HepG2 (cell line): ENCODE results near the gene ARRDC1. TPM values are rescaled to one million over a fixed set of nuclear protein-coding genes. Genes with fewer than 3 reads are reported as not detected.

Source experiments
- ATF7 ChIP-seq, 2 experiments: fragments of 450-650 bp in 1 of 2; sonication (generic) in 1 of 2; formaldehyde crosslinking in 1 of 2; IDR thresholded peaks; 2 replicates each; pipeline versions ENCODE4 v1.4.0 to v1.6.1; 2016 to 2020; ENCODE audit warnings: antibody characterized with exemption in 1 of 2, mild to moderate bottlenecking in 1 of 2, missing genetic modification reagents in 1 of 2
- ATF7-NPFF ChIP-seq: sonication (generic); formaldehyde crosslinking; IDR thresholded peaks from 2 replicates; pipeline ENCODE4 v1.8.1; 2023; ENCODE audit warnings: mild to moderate bottlenecking, low read depth, missing genetic modification reagents, moderate library complexity
- CCDC6 ChIP-seq: sonication (generic); formaldehyde crosslinking; IDR thresholded peaks from 2 replicates; pipeline ENCODE4 v1.8.1; 2022; ENCODE audit warnings: mild to moderate bottlenecking, missing genetic modification reagents, moderate library complexity
- HBP1 ChIP-seq: IDR thresholded peaks from 2 replicates; pipeline ENCODE4 v1.6.1; 2016; ENCODE audit warnings: low read depth, control low read depth
- KDM5B ChIP-seq: sonication (generic); formaldehyde crosslinking; IDR thresholded peaks from 2 replicates; pipeline ENCODE4 v1.4.0; 2020; ENCODE audit warnings: missing genetic modification reagents, mild to moderate bottlenecking, borderline replicate concordance
- KLF16 ChIP-seq, 2 experiments: sonication (generic) in 1 of 2; formaldehyde crosslinking in 1 of 2; IDR thresholded peaks; 2 replicates each; pipeline versions ENCODE4 v1.6.1 to v1.8.0; 2016 to 2023; ENCODE audit warnings: missing genetic modification reagents in 2 of 2, missing compliant biosample characterization in 1 of 2
- LBX2 ChIP-seq: sonication (generic); formaldehyde crosslinking; IDR thresholded peaks from 2 replicates; pipeline ENCODE4 v1.5.0; 2020; ENCODE audit warnings: missing genetic modification reagents, mild to moderate bottlenecking, borderline replicate concordance
- MXD3 ChIP-seq: IDR thresholded peaks from 2 replicates; pipeline ENCODE4 v1.6.1; 2016; ENCODE audit warnings: mild to moderate bottlenecking, missing biosample characterization, missing genetic modification reagents
- POLR2AphosphoS2 ChIP-seq: IDR thresholded peaks from 2 replicates; pipeline ENCODE4 v1.6.1; 2011; ENCODE audit warnings: low read depth, low read length, improper control_type of control experiment
- PRPF4 ChIP-seq: fragments of 200-400 bp; formaldehyde crosslinking; IDR thresholded peaks from 2 replicates; pipeline ENCODE4 v1.6.1; 2016; ENCODE audit warnings: low read length, low read depth; ENCODE audit not compliant: poor library complexity, severe bottlenecking
- RBAK ChIP-seq: sonication (generic); formaldehyde crosslinking; IDR thresholded peaks from 2 replicates; pipeline ENCODE4 v1.5.1; 2020; ENCODE audit warnings: mild to moderate bottlenecking, missing genetic modification reagents
- ZBTB38 ChIP-seq: sonication (generic); formaldehyde crosslinking; IDR thresholded peaks from 2 replicates; pipeline ENCODE4 v1.5.1; 2020; ENCODE audit warnings: mild to moderate bottlenecking, missing genetic modification reagents
- ZFP36L1 ChIP-seq: sonication (generic); formaldehyde crosslinking; IDR thresholded peaks from 2 replicates; pipeline ENCODE4 v1.8.0; 2022; ENCODE audit warnings: mild to moderate bottlenecking, missing genetic modification reagents, moderate library complexity
- ZFY ChIP-seq: sonication (generic); formaldehyde crosslinking; IDR thresholded peaks from 2 replicates; pipeline ENCODE4 v1.4.0; 2020; ENCODE audit warnings: missing genetic modification reagents
- ZNF251 ChIP-seq: sonication (generic); formaldehyde crosslinking; IDR thresholded peaks from 2 replicates; pipeline ENCODE4 v1.9.0; 2021; ENCODE audit warnings: mild to moderate bottlenecking, missing genetic modification reagents
- ZNF468 ChIP-seq: sonication (generic); formaldehyde crosslinking; IDR thresholded peaks from 2 replicates; pipeline ENCODE4 v1.8.0; 2022; ENCODE audit warnings: mild to moderate bottlenecking, moderate library complexity, missing genetic modification reagents
- ZNF547 ChIP-seq: sonication (generic); formaldehyde crosslinking; IDR thresholded peaks from 2 replicates; pipeline ENCODE4 v1.5.1; 2020; ENCODE audit warnings: mild to moderate bottlenecking, missing genetic modification reagents
- ZNF607 ChIP-seq: sonication (generic); formaldehyde crosslinking; IDR thresholded peaks from 2 replicates; pipeline ENCODE4 v1.5.1; 2020; ENCODE audit warnings: missing genetic modification reagents, mild to moderate bottlenecking, borderline replicate concordance
- ZNF674 ChIP-seq: sonication (generic); formaldehyde crosslinking; IDR thresholded peaks from 2 replicates; pipeline ENCODE4 v1.5.0; 2020; ENCODE audit warnings: low read depth, mild to moderate bottlenecking, missing genetic modification reagents
- ZNF839 ChIP-seq: sonication (generic); formaldehyde crosslinking; IDR thresholded peaks from 2 replicates; pipeline ENCODE4 v1.4.0; 2020; ENCODE audit warnings: missing genetic modification reagents, mild to moderate bottlenecking, borderline replicate concordance
- ZNF879 ChIP-seq: sonication (generic); formaldehyde crosslinking; IDR thresholded peaks from 2 replicates; pipeline ENCODE4 v1.8.1; 2023; ENCODE audit warnings: missing genetic modification reagents
- ZSCAN20 ChIP-seq: sonication (generic); formaldehyde crosslinking; IDR thresholded peaks from 2 replicates; pipeline ENCODE4 v1.4.0; 2020; ENCODE audit warnings: missing genetic modification reagents, mild to moderate bottlenecking, borderline replicate concordance
- polyA plus RNA-seq, 8 experiments: library from polyadenylated mRNA; depleted of rRNA in 3 of 8; stranded (reverse) in 7 of 8; unstranded in 1 of 8; fragments of >200 nt; fragmentation: Illumina TruSeq in 4 of 8; extraction: Trizol in 4 of 8; gene quantifications; 2 replicates each; pipeline versions ENCODE4 v1.2.1 to v1.2.3, GENCODE V29; 2011 to 2016; ENCODE audit warnings: low read depth in 4 of 8, missing spikeins in 1 of 8, mixed read lengths in 1 of 8; ENCODE audit not compliant: insufficient read depth in 1 of 8
- total RNA-seq, 5 experiments: library from RNA; depleted of rRNA; stranded (reverse); fragments of >200 nt; fragmentation: Illumina TruSeq; extraction: Trizol; gene quantifications; 2 replicates each; pipeline ENCODE4 v1.2.3, GENCODE V29; 2016; ENCODE audit warnings: low read depth in 1 of 5
- TF ChIP-seq, protein P1 (sequence below): sonication (generic); formaldehyde crosslinking; conservative IDR thresholded peaks from 2 replicates; pipeline ENCODE4 v1.4.0; 2020; ENCODE audit warnings: mild to moderate bottlenecking, missing genetic modification reagents, moderate library complexity

Gene ARRDC1
- total and polyA plus RNA-seq, 2 of the 13 experiments (the other 11 are each of a cell fraction or from before 2014, with no cell fraction given): 21.7 to 44.4 TPM

- TF ChIP-seq HBP1 (CRISPR knock-in tag): no peak; the same call in 1 of the 2 replicates
- peak; percentile 69; the same call in 1 of the 2 replicates for TF ChIP-seq ZNF607 (CRISPR knock-in tag)
- peak; percentile 61; the same call in 1 of the 2 replicates for TF ChIP-seq ZNF674 (CRISPR knock-in tag)
- TF ChIP-seq MXD3 (CRISPR knock-in tag): peak; percentile 83
- peak; percentile 60; the same call in 1 of the 2 replicates for TF ChIP-seq ATF7-NPFF (CRISPR knock-in tag)
- peak; percentile 82 for TF ChIP-seq ZNF547 (CRISPR knock-in tag)
- peak; percentile 96 for TF ChIP-seq ZBTB38 (CRISPR knock-in tag)
- 0 out of 2 replicates have a peak, but pooled peaks have one; percentile 15 for TF ChIP-seq ZNF879 (CRISPR knock-in tag)
- TF ChIP-seq ZNF839: no peak
- TF ChIP-seq ZNF468 (CRISPR knock-in tag): no peak
- no peak for TF ChIP-seq ATF7 (IDR thresholded peaks at IDR 0.05)
- TF ChIP-seq ATF7 (CRISPR knock-in tag; IDR thresholded peaks at IDR 0.05): peak; percentile 54; the same call in 1 of the 2 replicates
- no peak for TF ChIP-seq RBAK
- TF ChIP-seq POLR2AphosphoS2: no peak
- no peak for TF ChIP-seq ZNF251 (CRISPR knock-in tag)
- TF ChIP-seq ZFY (CRISPR knock-in tag): peak; percentile 98
- TF ChIP-seq LBX2: no peak
- peak; percentile 41; the same call in 1 of the 2 replicates for TF ChIP-seq ZFP36L1 (CRISPR knock-in tag)
- TF ChIP-seq, protein P1, sequence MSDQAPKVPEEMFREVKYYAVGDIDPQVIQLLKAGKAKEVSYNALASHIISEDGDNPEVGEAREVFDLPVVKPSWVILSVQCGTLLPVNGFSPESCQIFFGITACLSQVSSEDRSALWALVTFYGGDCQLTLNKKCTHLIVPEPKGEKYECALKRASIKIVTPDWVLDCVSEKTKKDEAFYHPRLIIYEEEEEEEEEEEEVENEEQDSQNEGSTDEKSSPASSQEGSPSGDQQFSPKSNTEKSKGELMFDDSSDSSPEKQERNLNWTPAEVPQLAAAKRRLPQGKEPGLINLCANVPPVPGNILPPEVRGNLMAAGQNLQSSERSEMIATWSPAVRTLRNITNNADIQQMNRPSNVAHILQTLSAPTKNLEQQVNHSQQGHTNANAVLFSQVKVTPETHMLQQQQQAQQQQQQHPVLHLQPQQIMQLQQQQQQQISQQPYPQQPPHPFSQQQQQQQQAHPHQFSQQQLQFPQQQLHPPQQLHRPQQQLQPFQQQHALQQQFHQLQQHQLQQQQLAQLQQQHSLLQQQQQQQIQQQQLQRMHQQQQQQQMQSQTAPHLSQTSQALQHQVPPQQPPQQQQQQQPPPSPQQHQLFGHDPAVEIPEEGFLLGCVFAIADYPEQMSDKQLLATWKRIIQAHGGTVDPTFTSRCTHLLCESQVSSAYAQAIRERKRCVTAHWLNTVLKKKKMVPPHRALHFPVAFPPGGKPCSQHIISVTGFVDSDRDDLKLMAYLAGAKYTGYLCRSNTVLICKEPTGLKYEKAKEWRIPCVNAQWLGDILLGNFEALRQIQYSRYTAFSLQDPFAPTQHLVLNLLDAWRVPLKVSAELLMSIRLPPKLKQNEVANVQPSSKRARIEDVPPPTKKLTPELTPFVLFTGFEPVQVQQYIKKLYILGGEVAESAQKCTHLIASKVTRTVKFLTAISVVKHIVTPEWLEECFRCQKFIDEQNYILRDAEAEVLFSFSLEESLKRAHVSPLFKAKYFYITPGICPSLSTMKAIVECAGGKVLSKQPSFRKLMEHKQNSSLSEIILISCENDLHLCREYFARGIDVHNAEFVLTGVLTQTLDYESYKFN (CRISPR knock-in tag): peak; percentile 36
- TF ChIP-seq KDM5B (CRISPR knock-in tag): peak; percentile 82; the same call in 1 of the 2 replicates
- TF ChIP-seq PRPF4: no peak
- peak; percentile 65 to 88; a peak in 1 of 4 replicates for TF ChIP-seq KLF16 (CRISPR knock-in tag; IDR thresholded peaks at IDR 0.05)
- peak; percentile 93 for TF ChIP-seq CCDC6
- TF ChIP-seq ZSCAN20 (CRISPR knock-in tag): no peak
These were observed 26.8 kb upstream of the ARRDC1 start, which contains the start of gene DPH7 (continued) for GRCh38 chr9:137578518-137579258.
